Caco-2 (cell line): ENCODE measurements around the gene IFNA1. TPM values are rescaled to one million over a fixed set of nuclear protein-coding genes. Genes with fewer than 3 reads are reported as not detected.

Experiments used
- BruUV-seq: library from RNA; stranded (reverse); fragments of 400-500 nt; replicated peaks from 2 replicates; lab custom pipeline; 2021; lab: Mats Ljungman, UMichigan
- CTCF ChIA-PET: fragments of 300-600 bp; sonication (Branson Sonifier 250); formaldehyde crosslinking; loops from one replicate; lab custom pipeline; 2022; ENCODE audit warnings: antibody characterized with exemption; lab: Charles Lee
- POLR2A ChIA-PET: fragments of 300-600 bp; sonication (Branson Sonifier 250); formaldehyde crosslinking; loops from one replicate; lab custom pipeline; 2022; ENCODE audit warnings: antibody characterized with exemption; lab: Charles Lee
- DNase-seq, 2 experiments: peaks; one replicate each; pipeline versions ENCODE4 v3.0.0 to v3.0.0-alpha.2; 2020 to 2022
- H3K27me3 ChIP-seq: replicated peaks from 2 replicates; pipeline ENCODE4 v1.6.0; 2011; ENCODE audit warnings: low read length; ENCODE audit not compliant: control insufficient read depth, insufficient read depth
- H3K36me3 ChIP-seq: 2 replicates; pipeline ENCODE4 v1.5.1; 2011; ENCODE audit warnings: low read length; ENCODE audit not compliant: control insufficient read depth, insufficient read depth
- H3K4me1 ChIP-seq: fragments of 250-450 bp; sonication (Bioruptor Pico); 2 replicates; pipeline ENCODE4 v1.5.1; 2020; ENCODE audit warnings: mild to moderate bottlenecking
- H3K4me3 ChIP-seq: 2 replicates; pipeline ENCODE4 v1.5.1; 2011; ENCODE audit warnings: low read depth, mild to moderate bottlenecking, control low read depth, low read length
- H3K9me3 ChIP-seq: fragments of 250-450 bp; sonication (Bioruptor Pico); 2 replicates; pipeline ENCODE4 v1.5.1; 2020; ENCODE audit warnings: mild to moderate bottlenecking, moderate library complexity
- H3K27ac Mint-ChIP-seq: one replicate; pipeline ENCODE4 v1.8.0; 2022; ENCODE audit warnings: mixed read lengths; ENCODE audit not compliant: unreplicated experiment
- H3K27me3 Mint-ChIP-seq: one replicate; pipeline ENCODE4 v1.8.0; 2022; ENCODE audit warnings: mixed read lengths; ENCODE audit not compliant: insufficient read depth, unreplicated experiment
- H3K36me3 Mint-ChIP-seq: one replicate; pipeline ENCODE4 v1.8.0; 2022; ENCODE audit warnings: mild to moderate bottlenecking, mixed read lengths; ENCODE audit not compliant: insufficient read depth, unreplicated experiment
- H3K4me1 Mint-ChIP-seq: one replicate; pipeline ENCODE4 v1.8.0; 2022; ENCODE audit warnings: low read depth, mixed read lengths; ENCODE audit not compliant: unreplicated experiment
- H3K4me3 Mint-ChIP-seq: one replicate; pipeline ENCODE4 v1.8.0; 2022; ENCODE audit warnings: mild to moderate bottlenecking, moderate library complexity, mixed read lengths; ENCODE audit not compliant: unreplicated experiment
- H3K9me3 Mint-ChIP-seq: one replicate; pipeline ENCODE4 v1.8.0; 2022; ENCODE audit warnings: mixed read lengths; ENCODE audit not compliant: unreplicated experiment
- CTCF ChIP-seq, 2 experiments: fragments of 200-600 bp in 1 of 2; IDR thresholded peaks; 1 replicate in 1 of 2; 2 replicates in 1 of 2; pipeline versions ENCODE4 v1.5.1 to v1.8.0; 2011 to 2022; ENCODE audit warnings: antibody characterized with exemption in 1 of 2, control low read depth in 1 of 2, inconsistent platforms in 1 of 2, low read depth in 1 of 2, low read length in 1 of 2, mild to moderate bottlenecking in 1 of 2, moderate library complexity in 1 of 2; ENCODE audit not compliant: insufficient read depth in 1 of 2, severe bottlenecking in 1 of 2, unreplicated experiment in 1 of 2
- intact Hi-C: fragments of 100-400 bp; cut with micrococcal nuclease; formaldehyde crosslinking; loops from one replicate; pipeline ENCODE4 v1.10.0; 2022; ENCODE audit not compliant: unreplicated experiment
- total RNA-seq: library from RNA; stranded (reverse); gene quantifications from 2 replicates; pipeline ENCODE4 v1.2.3, GENCODE V29; 2022

Gene IFNA1
- total RNA-seq, 1 experiment from 2014 or later: not detected

- no peak overlapping the region for H3K27ac Mint-ChIP-seq
- H3K27me3 ChIP-seq: no peaks in the 10 kb centered on the region
- H3K27me3 Mint-ChIP-seq: peaks cover 8% of the 10 kb centered on the region
- DNase-seq: no peak
- H3K36me3 Mint-ChIP-seq: no peaks in the 10 kb centered on the region
- H3K4me1 Mint-ChIP-seq: no peaks in the 10 kb centered on the region
- H3K4me3 ChIP-seq: no peak overlapping the region
- intact Hi-C loops: no loop called here
- no peak overlapping the region for H3K4me3 Mint-ChIP-seq
- H3K9me3 Mint-ChIP-seq: no peaks in the 10 kb centered on the region
- ChIA-PET POLR2A (no interaction called here), CTCF (no interaction called here)
- no peaks in the 10 kb centered on the region for H3K36me3 ChIP-seq
- no TSS peak for BruUV-seq
- TF ChIP-seq CTCF (IDR thresholded peaks at IDR 0.05; ENCODE audit: insufficient read depth in 1 of 2, low read depth in 1 of 2, low read length in 1 of 2, severe bottlenecking in 1 of 2, unreplicated experiment in 1 of 2): no peak
- H3K4me1 ChIP-seq: no peaks in the 10 kb centered on the region
- no peaks in the 10 kb centered on the region for H3K9me3 ChIP-seq
Measured at GRCh38 chr9:21413151-21413550, 27.1 kb upstream of the IFNA1 start.

DNA sequence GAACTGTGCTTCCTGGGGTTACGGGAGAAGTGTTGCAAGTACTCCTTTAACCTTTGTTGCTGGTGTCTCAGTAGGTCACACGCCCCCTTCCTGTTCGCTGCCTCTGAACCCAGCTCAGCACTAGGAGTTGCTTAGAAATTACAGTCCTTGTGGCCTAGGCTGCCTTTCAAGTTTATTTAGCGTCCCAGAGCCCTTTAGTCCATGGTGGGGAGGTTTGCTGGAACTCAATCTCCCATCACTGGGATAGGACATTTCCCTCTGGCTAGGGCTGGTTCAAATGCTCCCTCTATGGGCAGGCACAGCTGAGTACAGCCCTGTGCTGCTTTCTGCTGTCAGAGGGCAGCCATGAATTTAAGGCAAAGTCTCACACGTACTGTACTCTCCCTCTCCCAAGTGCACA is 26.6 kb upstream of the IFNA1 start:
- Mint-ChIP-seq H3K27me3 (peaks cover 8% of the 10 kb centered on the region), H3K4me3 (no peak overlapping the region), H3K4me1 (no peaks in the 10 kb centered on the region), H3K36me3 (no peaks in the 10 kb centered on the region), H3K9me3 (no peaks in the 10 kb centered on the region), H3K27ac (no peak overlapping the region)
- ChIA-PET CTCF (no interaction called here), POLR2A (no interaction called here)
- Histone ChIP-seq H3K27me3 (no peaks in the 10 kb centered on the region), H3K4me1 (no peaks in the 10 kb centered on the region), H3K36me3 (no peaks in the 10 kb centered on the region), H3K4me3 (no peak overlapping the region), H3K9me3 (no peaks in the 10 kb centered on the region)
- no peak for TF ChIP-seq CTCF (IDR thresholded peaks at IDR 0.05; ENCODE audit: insufficient read depth in 1 of 2, low read depth in 1 of 2, low read length in 1 of 2, severe bottlenecking in 1 of 2, unreplicated experiment in 1 of 2)
- peak in 1 of 2 experiments; percentile 8 for DNase-seq
- intact Hi-C loops: no loop called here
- no TSS peak for BruUV-seq

GRCh38 chr9:21414220-21414940 is 25.9 kb upstream of the IFNA1 start:
- Mint-ChIP-seq H3K9me3 (no peaks in the 10 kb centered on the region), H3K4me3 (no peak overlapping the region), H3K27ac (no peak overlapping the region), H3K4me1 (no peaks in the 10 kb centered on the region), H3K36me3 (no peaks in the 10 kb centered on the region), H3K27me3 (peaks cover 8% of the 10 kb centered on the region)
- Histone ChIP-seq H3K9me3 (no peaks in the 10 kb centered on the region), H3K36me3 (no peaks in the 10 kb centered on the region), H3K4me3 (no peak overlapping the region), H3K4me1 (no peaks in the 10 kb centered on the region), H3K27me3 (no peaks in the 10 kb centered on the region)
- no peak for TF ChIP-seq CTCF (IDR thresholded peaks at IDR 0.05; ENCODE audit: insufficient read depth in 1 of 2, low read depth in 1 of 2, low read length in 1 of 2, severe bottlenecking in 1 of 2, unreplicated experiment in 1 of 2)
- CTCF ChIA-PET: no interaction called here
- BruUV-seq: no TSS peak
- no peak for DNase-seq
- intact Hi-C loops: no loop called here
- POLR2A ChIA-PET: no interaction called here
